Kidney (tissue), 14 donors: ENCODE measurements around the gene TRAIP. TPM values are rescaled to one million over a fixed set of nuclear protein-coding genes. Genes with fewer than 3 reads are reported as not detected.
A peak's percentile ranks its signal among the peaks of the same experiment; 100 is the strongest.

Source experiments
- DNase-seq, 5 donors: peaks; one replicate each; pipeline ENCODE4 v3.0.0-alpha.2; 2013 to 2020
- FAIRE-seq: peaks from 2 replicates; lab custom pipeline; 2012; peaks lifted over from hg19 to GRCh38; lab: Jason Lieb, UNC
- H3K27ac ChIP-seq, 2 donors: one replicate each; pipeline ENCODE4 v1.7.0; 2013; ENCODE audit warnings: low read depth in 2 of 2, low read length in 2 of 2, inconsistent platforms in 1 of 2
- H3K27me3 ChIP-seq: one replicate; pipeline ENCODE4 v1.7.1; 2013; ENCODE audit warnings: low read length, inconsistent platforms; ENCODE audit not compliant: control insufficient read depth, insufficient read depth
- H3K36me3 ChIP-seq, 3 donors: one replicate each; pipeline versions ENCODE4 v1.7.0 to v1.7.1; 2013; ENCODE audit warnings: low read length in 3 of 3, control low read depth in 1 of 3, inconsistent platforms in 1 of 3; ENCODE audit not compliant: insufficient read depth in 3 of 3, control insufficient read depth in 2 of 3
- H3K4me1 ChIP-seq, 3 donors: one replicate each; pipeline versions ENCODE4 v1.7.0 to v1.7.1; 2013; ENCODE audit warnings: low read length in 3 of 3, inconsistent platforms in 1 of 3, low read depth in 1 of 3; ENCODE audit not compliant: control insufficient read depth in 2 of 3, insufficient read depth in 2 of 3
- H3K4me3 ChIP-seq, 3 donors: one replicate each; pipeline versions ENCODE4 v1.7.0 to v1.8.1; 2013; ENCODE audit warnings: low read length in 3 of 3, control low read depth in 1 of 3, inconsistent platforms in 1 of 3
- H3K9ac ChIP-seq, 3 donors: one replicate each; pipeline versions ENCODE4 v1.7.0 to v1.7.1; 2013; ENCODE audit warnings: low read length in 3 of 3, control low read depth in 1 of 3, inconsistent platforms in 1 of 3
- H3K9me3 ChIP-seq, 3 donors: one replicate each; pipeline versions ENCODE4 v1.7.0 to v1.7.1; 2013; ENCODE audit warnings: low read length in 3 of 3, control low read depth in 1 of 3, inconsistent platforms in 1 of 3; ENCODE audit not compliant: control insufficient read depth in 2 of 3, insufficient read depth in 1 of 3
- CTCF ChIP-seq: IDR thresholded peaks from 3 replicates; pipeline ENCODE4 v1.5.1; 2012; ENCODE audit warnings: mild to moderate bottlenecking, moderate library complexity, borderline replicate concordance; ENCODE audit not compliant: insufficient read depth; ENCODE audit errors: extremely low read depth
- intact Hi-C: fragments of 100-400 bp; cut with DNase I; formaldehyde crosslinking; loops from one replicate; pipeline ENCODE4 v1.11.1; 2022
- polyA plus RNA-seq: library from polyadenylated mRNA; stranded (reverse); fragments of 350-450 nt; fragmentation: Illumina TruSeq; extraction: RNeasy Lipid Tissue Mini Kit (QIAGEN cat#74804); gene quantifications from one replicate; pipeline ENCODE4 v1.2.3, GENCODE V29; 2014; ENCODE audit warnings: low read depth, low replicate concordance; ENCODE audit not compliant: insufficient read depth
- total RNA-seq: library from RNA; stranded (reverse); fragmentation: NEBNext Ultra II Directional; extraction: Animal tissue kit (Norgen Biotek cat#: 25700); gene quantifications from one replicate; pipeline ENCODE4 v1.2.1, GENCODE V29; 2021
- donor health status: control.
- donor health status: control.
- donor health status: control.
- donor health status: control.
- donor health status: control.
- donor health status: DM: yes; HTN: yes; CAD: no.
- donor health status: Normal renal cell carcinoma (clear cell type).

TRAIP gene
- total and polyA plus RNA-seq, 2 donors from 2014 or later: 0.71 to 1.9 TPM

GRCh38 chr3:49877716-49878115 lies 21.4 kb upstream of the TRAIP start:
- Histone ChIP-seq H3K4me3 (no peak overlapping the region), H3K9me3 (no peaks in the 10 kb centered on the region), H3K36me3 (no peaks in the 10 kb centered on the region), H3K4me1 (no peaks in the 10 kb centered on the region), H3K9ac (no peak overlapping the region), H3K27me3 (no peaks in the 10 kb centered on the region), H3K27ac (no peak overlapping the region)
- intact Hi-C loops: no loop called here
- no peak for TF ChIP-seq CTCF
- FAIRE-seq: no peak
- no peak for DNase-seq

GRCh38 chr3:49876567-49876966 lies 20.2 kb upstream of the TRAIP start:
- FAIRE-seq: no peak
- intact Hi-C loops: no loop called here
- no peak for TF ChIP-seq CTCF
- Histone ChIP-seq H3K4me1 (no peaks in the 10 kb centered on the region), H3K4me3 (no peak overlapping the region), H3K9me3 (no peaks in the 10 kb centered on the region), H3K27me3 (no peaks in the 10 kb centered on the region), H3K36me3 (no peaks in the 10 kb centered on the region), H3K27ac (no peak overlapping the region), H3K9ac (no peak overlapping the region)
- no peak for DNase-seq

GRCh38 chr3:49873623-49874022 lies 17.3 kb upstream of the TRAIP start:
- DNase-seq: no peak
- Histone ChIP-seq H3K9me3 (no peaks in the 10 kb centered on the region), H3K4me1 (no peaks in the 10 kb centered on the region), H3K27ac (no peak overlapping the region), H3K27me3 (peaks cover 5% of the 10 kb centered on the region), H3K36me3 (no peaks in the 10 kb centered on the region), H3K4me3 (no peak overlapping the region), H3K9ac (no peak overlapping the region)
- TF ChIP-seq CTCF: no peak
- no peak for FAIRE-seq
- intact Hi-C loops: no loop called here

- FAIRE-seq (no peak), DNase-seq (peak in 1 of 5 donors; percentile 3)
- Histone ChIP-seq H3K27me3 (peaks cover 7% of the 10 kb centered on the region), H3K4me1 (no peaks in the 10 kb centered on the region), H3K9me3 (no peaks in the 10 kb centered on the region), H3K4me3 (no peak overlapping the region), H3K36me3 (no peaks in the 10 kb centered on the region), H3K9ac (no peak overlapping the region), H3K27ac (no peak overlapping the region)
- TF ChIP-seq CTCF: no peak
- intact Hi-C loops: no loop called here
These were observed 16.5 kb upstream of the TRAIP start for GRCh38 chr3:49872801-49873281.
